ENCODE measurements around the gene CRACR2A.

- TF ChIP-seq, protein P1, sequence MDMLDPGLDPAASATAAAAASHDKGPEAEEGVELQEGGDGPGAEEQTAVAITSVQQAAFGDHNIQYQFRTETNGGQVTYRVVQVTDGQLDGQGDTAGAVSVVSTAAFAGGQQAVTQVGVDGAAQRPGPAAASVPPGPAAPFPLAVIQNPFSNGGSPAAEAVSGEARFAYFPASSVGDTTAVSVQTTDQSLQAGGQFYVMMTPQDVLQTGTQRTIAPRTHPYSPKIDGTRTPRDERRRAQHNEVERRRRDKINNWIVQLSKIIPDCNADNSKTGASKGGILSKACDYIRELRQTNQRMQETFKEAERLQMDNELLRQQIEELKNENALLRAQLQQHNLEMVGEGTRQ (IDR thresholded peaks at IDR 0.05), result no peak
- TF ChIP-seq, protein P2, sequence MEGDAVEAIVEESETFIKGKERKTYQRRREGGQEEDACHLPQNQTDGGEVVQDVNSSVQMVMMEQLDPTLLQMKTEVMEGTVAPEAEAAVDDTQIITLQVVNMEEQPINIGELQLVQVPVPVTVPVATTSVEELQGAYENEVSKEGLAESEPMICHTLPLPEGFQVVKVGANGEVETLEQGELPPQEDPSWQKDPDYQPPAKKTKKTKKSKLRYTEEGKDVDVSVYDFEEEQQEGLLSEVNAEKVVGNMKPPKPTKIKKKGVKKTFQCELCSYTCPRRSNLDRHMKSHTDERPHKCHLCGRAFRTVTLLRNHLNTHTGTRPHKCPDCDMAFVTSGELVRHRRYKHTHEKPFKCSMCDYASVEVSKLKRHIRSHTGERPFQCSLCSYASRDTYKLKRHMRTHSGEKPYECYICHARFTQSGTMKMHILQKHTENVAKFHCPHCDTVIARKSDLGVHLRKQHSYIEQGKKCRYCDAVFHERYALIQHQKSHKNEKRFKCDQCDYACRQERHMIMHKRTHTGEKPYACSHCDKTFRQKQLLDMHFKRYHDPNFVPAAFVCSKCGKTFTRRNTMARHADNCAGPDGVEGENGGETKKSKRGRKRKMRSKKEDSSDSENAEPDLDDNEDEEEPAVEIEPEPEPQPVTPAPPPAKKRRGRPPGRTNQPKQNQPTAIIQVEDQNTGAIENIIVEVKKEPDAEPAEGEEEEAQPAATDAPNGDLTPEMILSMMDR (IDR thresholded peaks at IDR 0.05), result no peak
- TF ChIP-seq POLR2A (IDR thresholded peaks at IDR 0.05; ENCODE audit: low read length) (no peak), RFX5 (IDR thresholded peaks at IDR 0.05) (no peak), NR3C1 (IDR thresholded peaks at IDR 0.05) (no peak), HES2 (IDR thresholded peaks at IDR 0.05) (no peak), EP300 (IDR thresholded peaks at IDR 0.05) (no peak), BHLHE40 (IDR thresholded peaks at IDR 0.05; ENCODE audit: low read depth, low read length) (no peak), MAZ (IDR thresholded peaks at IDR 0.05; ENCODE audit: borderline replicate concordance, low read depth, low read length) (no peak)
- TF ChIP-seq, protein P3, sequence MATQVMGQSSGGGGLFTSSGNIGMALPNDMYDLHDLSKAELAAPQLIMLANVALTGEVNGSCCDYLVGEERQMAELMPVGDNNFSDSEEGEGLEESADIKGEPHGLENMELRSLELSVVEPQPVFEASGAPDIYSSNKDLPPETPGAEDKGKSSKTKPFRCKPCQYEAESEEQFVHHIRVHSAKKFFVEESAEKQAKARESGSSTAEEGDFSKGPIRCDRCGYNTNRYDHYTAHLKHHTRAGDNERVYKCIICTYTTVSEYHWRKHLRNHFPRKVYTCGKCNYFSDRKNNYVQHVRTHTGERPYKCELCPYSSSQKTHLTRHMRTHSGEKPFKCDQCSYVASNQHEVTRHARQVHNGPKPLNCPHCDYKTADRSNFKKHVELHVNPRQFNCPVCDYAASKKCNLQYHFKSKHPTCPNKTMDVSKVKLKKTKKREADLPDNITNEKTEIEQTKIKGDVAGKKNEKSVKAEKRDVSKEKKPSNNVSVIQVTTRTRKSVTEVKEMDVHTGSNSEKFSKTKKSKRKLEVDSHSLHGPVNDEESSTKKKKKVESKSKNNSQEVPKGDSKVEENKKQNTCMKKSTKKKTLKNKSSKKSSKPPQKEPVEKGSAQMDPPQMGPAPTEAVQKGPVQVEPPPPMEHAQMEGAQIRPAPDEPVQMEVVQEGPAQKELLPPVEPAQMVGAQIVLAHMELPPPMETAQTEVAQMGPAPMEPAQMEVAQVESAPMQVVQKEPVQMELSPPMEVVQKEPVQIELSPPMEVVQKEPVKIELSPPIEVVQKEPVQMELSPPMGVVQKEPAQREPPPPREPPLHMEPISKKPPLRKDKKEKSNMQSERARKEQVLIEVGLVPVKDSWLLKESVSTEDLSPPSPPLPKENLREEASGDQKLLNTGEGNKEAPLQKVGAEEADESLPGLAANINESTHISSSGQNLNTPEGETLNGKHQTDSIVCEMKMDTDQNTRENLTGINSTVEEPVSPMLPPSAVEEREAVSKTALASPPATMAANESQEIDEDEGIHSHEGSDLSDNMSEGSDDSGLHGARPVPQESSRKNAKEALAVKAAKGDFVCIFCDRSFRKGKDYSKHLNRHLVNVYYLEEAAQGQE (IDR thresholded peaks at IDR 0.05), result no peak
- TF ChIP-seq, protein P4, sequence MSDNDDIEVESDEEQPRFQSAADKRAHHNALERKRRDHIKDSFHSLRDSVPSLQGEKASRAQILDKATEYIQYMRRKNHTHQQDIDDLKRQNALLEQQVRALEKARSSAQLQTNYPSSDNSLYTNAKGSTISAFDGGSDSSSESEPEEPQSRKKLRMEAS (IDR thresholded peaks at IDR 0.05), result no peak
Measured at GRCh38 chr12:3680919-3681594, 71.9 kb downstream of the CRACR2A start.

Measured in A549 (cell line).